Neutrophil (primary cell): ENCODE results near the gene DAB2IP.

Experiments
- H3K27ac ChIP-seq: fragments of 200-600 bp; sonication (generic); 2 replicates; pipeline ENCODE4 v1.5.1; 2016; ENCODE audit warnings: mild to moderate bottlenecking, moderate library complexity
- H3K27me3 ChIP-seq: fragments of 200-600 bp; sonication (generic); 2 replicates; pipeline ENCODE4 v1.6.0; 2016; ENCODE audit warnings: mild to moderate bottlenecking
- H3K36me3 ChIP-seq: fragments of 200-600 bp; sonication (generic); 2 replicates; pipeline ENCODE4 v1.5.1; 2017
- H3K4me1 ChIP-seq, 2 experiments: fragments of 200-600 bp in 1 of 2; sonication (generic) in 1 of 2; 1 replicate in 1 of 2; 2 replicates in 1 of 2; pipeline versions ENCODE4 v1.5.1 to v1.6.1; 2013 to 2016; ENCODE audit warnings: low read depth in 1 of 2, low read length in 1 of 2, mild to moderate bottlenecking in 1 of 2, moderate library complexity in 1 of 2; ENCODE audit not compliant: control insufficient read depth in 1 of 2, insufficient read depth in 1 of 2
- H3K4me3 ChIP-seq, 2 experiments: fragments of 200-600 bp in 1 of 2; sonication (generic) in 1 of 2; 1 replicate in 1 of 2; 2 replicates in 1 of 2; pipeline ENCODE4 v1.5.1; 2013 to 2016; ENCODE audit warnings: low read depth in 1 of 2, low read length in 1 of 2, mild to moderate bottlenecking in 1 of 2, moderate library complexity in 1 of 2
- H3K9me3 ChIP-seq: fragments of 200-600 bp; sonication (generic); 2 replicates; pipeline ENCODE4 v1.5.1; 2016
- TF ChIP-seq, protein P1 (sequence below): fragments of 200-600 bp; sonication (generic); IDR thresholded peaks from 2 replicates; pipeline ENCODE4 v1.5.1; 2016; ENCODE audit warnings: antibody characterized with exemption

Gene DAB2IP

GRCh38 chr9:121771418-121771817, 120.0 kb downstream of the DAB2IP start:
- Histone ChIP-seq H3K27ac (no peak overlapping the region), H3K27me3 (no peaks in the 10 kb centered on the region), H3K4me3 (no peak overlapping the region), H3K36me3 (no peaks in the 10 kb centered on the region), H3K9me3 (no peaks in the 10 kb centered on the region), H3K4me1 (no peaks in the 10 kb centered on the region)
- TF ChIP-seq, protein P1, sequence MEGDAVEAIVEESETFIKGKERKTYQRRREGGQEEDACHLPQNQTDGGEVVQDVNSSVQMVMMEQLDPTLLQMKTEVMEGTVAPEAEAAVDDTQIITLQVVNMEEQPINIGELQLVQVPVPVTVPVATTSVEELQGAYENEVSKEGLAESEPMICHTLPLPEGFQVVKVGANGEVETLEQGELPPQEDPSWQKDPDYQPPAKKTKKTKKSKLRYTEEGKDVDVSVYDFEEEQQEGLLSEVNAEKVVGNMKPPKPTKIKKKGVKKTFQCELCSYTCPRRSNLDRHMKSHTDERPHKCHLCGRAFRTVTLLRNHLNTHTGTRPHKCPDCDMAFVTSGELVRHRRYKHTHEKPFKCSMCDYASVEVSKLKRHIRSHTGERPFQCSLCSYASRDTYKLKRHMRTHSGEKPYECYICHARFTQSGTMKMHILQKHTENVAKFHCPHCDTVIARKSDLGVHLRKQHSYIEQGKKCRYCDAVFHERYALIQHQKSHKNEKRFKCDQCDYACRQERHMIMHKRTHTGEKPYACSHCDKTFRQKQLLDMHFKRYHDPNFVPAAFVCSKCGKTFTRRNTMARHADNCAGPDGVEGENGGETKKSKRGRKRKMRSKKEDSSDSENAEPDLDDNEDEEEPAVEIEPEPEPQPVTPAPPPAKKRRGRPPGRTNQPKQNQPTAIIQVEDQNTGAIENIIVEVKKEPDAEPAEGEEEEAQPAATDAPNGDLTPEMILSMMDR = no peak

- Histone ChIP-seq H3K27me3 (no peaks in the 10 kb centered on the region), H3K36me3 (no peaks in the 10 kb centered on the region), H3K27ac (no peak overlapping the region), H3K4me1 (no peaks in the 10 kb centered on the region), H3K9me3 (no peaks in the 10 kb centered on the region), H3K4me3 (no peak overlapping the region)
- TF ChIP-seq, protein P1 = no peak
Measured at GRCh38 chr9:121771851-121772599, 120.6 kb downstream of the DAB2IP start.

- Histone ChIP-seq H3K4me1 (no peaks in the 10 kb centered on the region), H3K27ac (no peak overlapping the region), H3K27me3 (no peaks in the 10 kb centered on the region), H3K4me3 (no peak overlapping the region), H3K36me3 (no peaks in the 10 kb centered on the region), H3K9me3 (no peaks in the 10 kb centered on the region)
- TF ChIP-seq, protein P1 = no peak
Measured at GRCh38 chr9:121772600-121773285, 121.3 kb downstream of the DAB2IP start.

DNA sequence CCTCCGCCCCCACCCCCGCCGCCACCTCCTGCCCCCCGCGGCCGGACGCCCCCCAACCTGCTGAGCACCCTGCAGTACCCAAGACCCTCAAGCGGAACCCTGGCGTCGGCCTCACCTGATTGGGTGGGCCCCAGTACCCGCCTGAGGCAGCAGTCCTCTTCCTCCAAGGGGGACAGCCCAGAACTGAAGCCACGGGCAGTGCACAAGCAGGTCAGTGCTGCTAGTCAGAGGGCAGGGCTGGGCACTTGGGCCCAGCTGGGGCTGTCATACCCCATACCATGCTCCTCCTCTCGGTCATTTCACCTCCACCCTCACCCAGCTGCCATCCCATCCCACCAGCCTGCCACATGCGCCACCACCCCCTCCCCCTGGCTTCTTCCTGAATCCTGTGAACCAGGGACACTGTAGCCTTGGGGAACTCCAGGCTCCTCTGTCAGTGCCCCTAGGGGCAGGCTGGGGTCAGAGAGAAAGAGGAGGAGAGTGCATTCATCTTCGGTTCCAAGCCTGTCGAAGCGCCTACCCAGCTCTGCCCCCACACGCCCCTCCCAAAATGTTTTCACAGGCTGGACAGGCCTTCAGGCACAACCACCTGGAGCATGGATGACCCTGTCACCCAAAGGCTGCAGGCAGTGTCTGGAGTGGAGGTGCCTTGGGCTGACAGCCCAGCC, 122.0 kb downstream of the DAB2IP start:
- TF ChIP-seq, protein P1 = no peak
- no peaks in the 10 kb centered on the region for H3K4me1 ChIP-seq
- no peak overlapping the region for H3K4me3 ChIP-seq
- no peak overlapping the region for H3K27ac ChIP-seq
- H3K36me3 ChIP-seq = no peaks in the 10 kb centered on the region
- no peaks in the 10 kb centered on the region for H3K9me3 ChIP-seq
- no peaks in the 10 kb centered on the region for H3K27me3 ChIP-seq

GRCh38 chr9:121773954-121774714, 122.7 kb downstream of the DAB2IP start:
- TF ChIP-seq, protein P1 = no peak
- H3K4me3 ChIP-seq = no peak overlapping the region
- no peak overlapping the region for H3K27ac ChIP-seq
- no peaks in the 10 kb centered on the region for H3K27me3 ChIP-seq
- H3K9me3 ChIP-seq = no peaks in the 10 kb centered on the region
- no peaks in the 10 kb centered on the region for H3K4me1 ChIP-seq
- no peaks in the 10 kb centered on the region for H3K36me3 ChIP-seq
